GM12878 (cell line): ENCODE measurements around the gene GABRP.

Experiments
- CTCF ChIP-seq, 3 experiments: IDR thresholded peaks in 2 of 3; conservative IDR thresholded peaks in 1 of 3; 2 replicates each; pipeline ENCODE4 v1.5.1; 2011; ENCODE audit warnings: low read depth in 3 of 3, low read length in 3 of 3, mild to moderate bottlenecking in 3 of 3, control low read depth in 2 of 3, moderate library complexity in 2 of 3, inconsistent platforms in 1 of 3, mixed read lengths in 1 of 3; ENCODE audit not compliant: control insufficient read depth in 2 of 3, insufficient read depth in 1 of 3; ENCODE audit errors: extremely low read depth in 1 of 3
- JUND ChIP-seq: IDR thresholded peaks from 2 replicates; pipeline ENCODE4 v1.6.1; 2012; ENCODE audit warnings: low read depth, mild to moderate bottlenecking, low read length, improper control_type of control experiment, moderate library complexity
- PKNOX1 ChIP-seq: fragments of 450-650 bp; IDR thresholded peaks from 2 replicates; pipeline ENCODE4 v1.6.1; 2016; ENCODE audit warnings: mild to moderate bottlenecking
- POLR2A ChIP-seq: IDR thresholded peaks from 2 replicates; pipeline ENCODE4 v1.6.1; 2011; ENCODE audit warnings: low read depth, mild to moderate bottlenecking, low read length
- SIN3A ChIP-seq: IDR thresholded peaks from 2 replicates; pipeline ENCODE4 v1.6.1; 2012; ENCODE audit warnings: low read depth, low read length, improper control_type of control experiment
- SMAD1 ChIP-seq: fragments of 450-650 bp; IDR thresholded peaks from 2 replicates; pipeline ENCODE4 v1.6.1; 2018; ENCODE audit warnings: mild to moderate bottlenecking, low read depth; ENCODE audit not compliant: partially characterized antibody
- SMC3 ChIP-seq: IDR thresholded peaks from 2 replicates; pipeline ENCODE4 v1.6.1; 2011; ENCODE audit warnings: low read length, improper control_type of control experiment, borderline replicate concordance
- YY1 ChIP-seq: IDR thresholded peaks from 2 replicates; pipeline ENCODE4 v1.6.1; 2011; ENCODE audit warnings: low read depth, mild to moderate bottlenecking, low read length
- ZNF274 ChIP-seq: IDR thresholded peaks from one replicate; pipeline ENCODE4 v1.8.0; 2011; ENCODE audit not compliant: insufficient read length, insufficient read depth

- TF ChIP-seq SIN3A = no peak
- no peak for TF ChIP-seq POLR2A
- no peak for TF ChIP-seq ZNF274
- TF ChIP-seq JUND = no peak
- TF ChIP-seq CTCF (IDR thresholded peaks at IDR 0.05 in 2 of 3, conservative IDR thresholded peaks at IDR 0.05 in 1 of 3; ENCODE audit: control insufficient read depth in 2 of 3, extremely low read depth in 1 of 3, insufficient read depth in 1 of 3, low read depth in 3 of 3, low read length in 3 of 3) = peak; percentile 14 to 55 (median 18); a peak in 3 of 6 replicates
- TF ChIP-seq SMAD1 = no peak
- TF ChIP-seq SMC3 = peak; percentile 33; the same call in 1 of the 2 replicates
- no peak for TF ChIP-seq PKNOX1
- no peak for TF ChIP-seq YY1
These were observed 26.0 kb downstream of the GABRP start for GRCh38 chr5:170809551-170809950.
